HG02885 (cell line): Measurements from ENCODE around the gene TSTD1.
"Not testable (repeated sequence)": the region's sequence is repeated elsewhere in the genome, so short reads cannot be mapped to it uniquely, and the experiment has no call there.

Experiments
- ATAC-seq: cut with Tn5 transposase; IDR thresholded peaks from one replicate; pipeline ENCODE4 v1.9.1; 2021; ENCODE audit warnings: mild to moderate bottlenecking; ENCODE audit not compliant: unreplicated experiment, poor library complexity

TSTD1 gene

GRCh38 chr1:161013488-161014230 is 25.1 kb downstream of the TSTD1 start:
- peak; percentile 93 for ATAC-seq

GRCh38 chr1:161013131-161013487 is 25.7 kb downstream of the TSTD1 start:
- ATAC-seq = peak; percentile 22

GRCh38 chr1:161012420-161012819 is 26.3 kb downstream of the TSTD1 start:
- ATAC-seq = no peak

- no peak for ATAC-seq
Observed at GRCh38 chr1:161009602-161010211, 29.1 kb downstream of the TSTD1 start.

GRCh38 chr1:161008869-161009510 is 29.8 kb downstream of the TSTD1 start:
- ATAC-seq = no peak

- ATAC-seq = no peak
Observed at GRCh38 chr1:161007369-161007768, 31.4 kb downstream of the TSTD1 start.

- ATAC-seq = no peak
Observed at GRCh38 chr1:161006563-161006962, 32.2 kb downstream of the TSTD1 start.

GRCh38 chr1:161001525-161001924 is 37.2 kb downstream of the TSTD1 start:
- no peak for ATAC-seq

- no peak for ATAC-seq
Observed at GRCh38 chr1:161000736-161001480, 37.9 kb downstream of the TSTD1 start.

- no peak for ATAC-seq
Observed at GRCh38 chr1:160999376-160999775, 39.4 kb downstream of the TSTD1 start.

GRCh38 chr1:160997323-160998038 is 41.3 kb downstream of the TSTD1 start:
- no peak for ATAC-seq

GRCh38 chr1:160996178-160996577 is 42.6 kb downstream of the TSTD1 start:
- ATAC-seq = no peak

- ATAC-seq = no peak
Observed at GRCh38 chr1:160993544-160994193, 45.1 kb downstream of the TSTD1 start.

- ATAC-seq = not testable (repeated sequence)
Observed at GRCh38 chr1:160992036-160992435, 46.7 kb downstream of the TSTD1 start.
